ENCODE results near the gene KRTAP10-10. TPM values are rescaled to one million over a fixed set of nuclear protein-coding genes. Genes with fewer than 3 reads are reported as not detected.

The KRTAP10-10 gene
- total and polyA plus RNA-seq, 2 of the 8 experiments (the other 6 are each of a cell fraction or from before 2014, with no cell fraction given) = not detected

DNA sequence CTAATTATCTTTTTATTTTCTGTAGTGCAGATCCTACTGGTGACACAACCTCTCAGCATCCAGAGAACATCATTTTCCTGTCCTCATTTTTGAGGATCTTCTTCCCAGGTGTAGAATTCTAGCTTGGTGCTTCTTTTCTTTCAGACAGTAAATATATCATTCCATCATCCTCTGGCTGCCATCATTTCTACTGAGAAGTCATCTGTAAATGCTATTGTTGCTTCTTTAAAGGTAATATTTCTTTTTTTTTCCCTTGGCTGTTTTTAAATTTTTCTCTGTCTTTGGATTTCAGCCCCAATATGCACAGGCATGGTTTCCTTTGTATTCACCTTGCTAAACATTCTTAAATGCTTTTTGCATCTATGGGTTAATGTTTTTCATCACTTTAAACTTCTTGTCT lies 13.6 kb upstream of the KRTAP10-10 start:
- no peak overlapping the region for H2BK5ac ChIP-seq (ENCODE audit: low read depth, low read length)
- H2BK15ac ChIP-seq (ENCODE audit: low read length) = no peak overlapping the region
- no peak overlapping the region for H2BK120ac ChIP-seq (replicated peaks; ENCODE audit: low read depth, low read length)
- no peak overlapping the region for H3K56ac ChIP-seq (replicated peaks; ENCODE audit: insufficient read length, low read depth, low read length)
- no peak overlapping the region for H3K18ac ChIP-seq (ENCODE audit: extremely low read depth, low read length)
- peaks cover 18 to 19% of the 10 kb centered on the region in 2 experiments for H3K9me3 ChIP-seq (ENCODE audit: insufficient read depth in 2 of 2, low read depth in 1 of 2, low read length in 1 of 2)
- no peak overlapping the region for H2AK5ac ChIP-seq (ENCODE audit: low read depth, low read length)
- CTCF ChIA-PET (ENCODE audit: partially characterized antibody) = no interaction called here
- H4K20me1 ChIP-seq (replicated peaks in 1 of 2; ENCODE audit: control insufficient read depth in 1 of 2, insufficient read depth in 2 of 2, low read length in 2 of 2) = no peaks in the 10 kb centered on the region
- POLR2A ChIA-PET (ENCODE audit: partially characterized antibody) = no interaction called here
- no peak overlapping the region for H2BK12ac ChIP-seq (ENCODE audit: low read depth, low read length)
- H3K36me3 ChIP-seq (ENCODE audit: control insufficient read depth in 2 of 4, insufficient read depth in 4 of 4, low read length in 3 of 4) = no peaks in the 10 kb centered on the region
- no peak overlapping the region for H2AFZ ChIP-seq (ENCODE audit: low read length)
- no peak overlapping the region for H4K91ac ChIP-seq (replicated peaks; ENCODE audit: insufficient read length, low read length)
- H3K4me2 ChIP-seq (ENCODE audit: insufficient read depth in 1 of 2, low read depth in 2 of 2, low read length in 2 of 2) = no peak overlapping the region
- no peak overlapping the region for H3K4ac ChIP-seq (replicated peaks; ENCODE audit: insufficient read length, low read depth, low read length)
- no peak overlapping the region for H2BK20ac ChIP-seq (ENCODE audit: low read length)
- no peaks in the 10 kb centered on the region; a peak in 2 of 7 replicates for H3K4me1 ChIP-seq (replicated peaks in 1 of 4; ENCODE audit: control insufficient read depth in 3 of 4, insufficient read depth in 4 of 4, low read length in 3 of 4)
- H3K79me2 ChIP-seq (ENCODE audit: control insufficient read depth in 1 of 2, insufficient read depth in 2 of 2, low read length in 2 of 2) = no peaks in the 10 kb centered on the region
- no peak overlapping the region for H3K23ac ChIP-seq (ENCODE audit: insufficient read length)
- H3K27me3 ChIP-seq (replicated peaks in 1 of 4; ENCODE audit: control insufficient read depth in 3 of 4, extremely low read depth in 1 of 4, insufficient read depth in 3 of 4, low read length in 3 of 4) = no peaks in the 10 kb centered on the region
- H3K14ac ChIP-seq (ENCODE audit: insufficient read length) = no peak overlapping the region
- no peak overlapping the region for H3K4me3 ChIP-seq (ENCODE audit: extremely low read depth in 1 of 4, insufficient read depth in 2 of 4, low read depth in 3 of 4, low read length in 4 of 4)
- H4K8ac ChIP-seq (ENCODE audit: extremely low read depth, insufficient read depth, low read length) = no peak overlapping the region
- no peak overlapping the region for H4K5ac ChIP-seq (ENCODE audit: insufficient read length, low read depth, low read length)
- no peak overlapping the region for H3K9ac ChIP-seq (replicated peaks in 1 of 4; ENCODE audit: extremely low read depth in 1 of 4, low read depth in 3 of 4, low read length in 3 of 4)
- H3K79me1 ChIP-seq (ENCODE audit: low read depth, low read length) = no peaks in the 10 kb centered on the region; the same call in 1 of the 2 replicates
- H3K27ac ChIP-seq (ENCODE audit: low read depth, low read length) = no peak overlapping the region
- no peak for DNase-seq (ENCODE audit: low read depth in 1 of 2, low spot score in 2 of 2)
- no peaks in the 10 kb centered on the region for H3K23me2 ChIP-seq (ENCODE audit: low read depth, low read length)
- no peak for FAIRE-seq
- TF ChIP-seq BRCA1 (IDR thresholded peaks at IDR 0.05; ENCODE audit: low read depth, low read length) (no peak), HDAC6 (IDR thresholded peaks at IDR 0.05; ENCODE audit: low read depth, low read length) (no peak), SRF (IDR thresholded peaks at IDR 0.05; ENCODE audit: low read depth, low read length) (no peak), RBBP5 (IDR thresholded peaks at IDR 0.05; ENCODE audit: borderline replicate concordance, low read depth, low read length) (no peak), RNF2 (IDR thresholded peaks at IDR 0.05; ENCODE audit: borderline replicate concordance, low read depth, low read length, missing control alignments, poor library complexity, severe bottlenecking) (no peak), RXRA (IDR thresholded peaks at IDR 0.05; ENCODE audit: insufficient read depth, low read depth, low read length) (no peak), BCL11A (IDR thresholded peaks at IDR 0.05; ENCODE audit: low read depth in 2 of 2, low read length in 2 of 2) (no peak), PHF8 (conservative IDR thresholded peaks at IDR 0.05; ENCODE audit: low read depth, low read length) (no peak), TBP (IDR thresholded peaks at IDR 0.05; ENCODE audit: low read depth, low read length) (no peak), CEBPB (IDR thresholded peaks at IDR 0.05; ENCODE audit: low read depth, low read length) (no peak)
- TF ChIP-seq, protein P1, sequence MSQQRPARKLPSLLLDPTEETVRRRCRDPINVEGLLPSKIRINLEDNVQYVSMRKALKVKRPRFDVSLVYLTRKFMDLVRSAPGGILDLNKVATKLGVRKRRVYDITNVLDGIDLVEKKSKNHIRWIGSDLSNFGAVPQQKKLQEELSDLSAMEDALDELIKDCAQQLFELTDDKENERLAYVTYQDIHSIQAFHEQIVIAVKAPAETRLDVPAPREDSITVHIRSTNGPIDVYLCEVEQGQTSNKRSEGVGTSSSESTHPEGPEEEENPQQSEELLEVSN (IDR thresholded peaks at IDR 0.05) = no peak
- TF ChIP-seq, protein P2, sequence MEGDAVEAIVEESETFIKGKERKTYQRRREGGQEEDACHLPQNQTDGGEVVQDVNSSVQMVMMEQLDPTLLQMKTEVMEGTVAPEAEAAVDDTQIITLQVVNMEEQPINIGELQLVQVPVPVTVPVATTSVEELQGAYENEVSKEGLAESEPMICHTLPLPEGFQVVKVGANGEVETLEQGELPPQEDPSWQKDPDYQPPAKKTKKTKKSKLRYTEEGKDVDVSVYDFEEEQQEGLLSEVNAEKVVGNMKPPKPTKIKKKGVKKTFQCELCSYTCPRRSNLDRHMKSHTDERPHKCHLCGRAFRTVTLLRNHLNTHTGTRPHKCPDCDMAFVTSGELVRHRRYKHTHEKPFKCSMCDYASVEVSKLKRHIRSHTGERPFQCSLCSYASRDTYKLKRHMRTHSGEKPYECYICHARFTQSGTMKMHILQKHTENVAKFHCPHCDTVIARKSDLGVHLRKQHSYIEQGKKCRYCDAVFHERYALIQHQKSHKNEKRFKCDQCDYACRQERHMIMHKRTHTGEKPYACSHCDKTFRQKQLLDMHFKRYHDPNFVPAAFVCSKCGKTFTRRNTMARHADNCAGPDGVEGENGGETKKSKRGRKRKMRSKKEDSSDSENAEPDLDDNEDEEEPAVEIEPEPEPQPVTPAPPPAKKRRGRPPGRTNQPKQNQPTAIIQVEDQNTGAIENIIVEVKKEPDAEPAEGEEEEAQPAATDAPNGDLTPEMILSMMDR (IDR thresholded peaks at IDR 0.05; ENCODE audit: control extremely low read depth in 1 of 3, insufficient read depth in 1 of 3, low read depth in 1 of 3, low read length in 3 of 3) = no peak

Data from H1 (cell line).